Esophagus squamous epithelium (tissue), 4 donors: ENCODE measurements around the gene PLPPR2.

Source experiments
- POLR2A ChIP-seq, 4 donors: fragments of 450-650 bp; IDR thresholded peaks; one replicate each; pipeline ENCODE4 v1.6.1; 2017; ENCODE audit warnings: antibody characterized with exemption in 4 of 4, mild to moderate bottlenecking in 4 of 4, moderate library complexity in 3 of 4
- TF ChIP-seq, protein P1 (sequence below), 6 experiments: fragments of 450-650 bp in 4 of 6; fragments of 200-600 bp in 2 of 6; sonication (generic) in 2 of 6; IDR thresholded peaks; one replicate each; pipeline ENCODE4 v1.5.1; 2016 to 2019; ENCODE audit warnings: antibody characterized with exemption in 6 of 6, mild to moderate bottlenecking in 4 of 6, moderate library complexity in 4 of 6

GRCh38 chr19:11342429-11342828, 12.8 kb upstream of the PLPPR2 start:
- TF ChIP-seq, protein P1, sequence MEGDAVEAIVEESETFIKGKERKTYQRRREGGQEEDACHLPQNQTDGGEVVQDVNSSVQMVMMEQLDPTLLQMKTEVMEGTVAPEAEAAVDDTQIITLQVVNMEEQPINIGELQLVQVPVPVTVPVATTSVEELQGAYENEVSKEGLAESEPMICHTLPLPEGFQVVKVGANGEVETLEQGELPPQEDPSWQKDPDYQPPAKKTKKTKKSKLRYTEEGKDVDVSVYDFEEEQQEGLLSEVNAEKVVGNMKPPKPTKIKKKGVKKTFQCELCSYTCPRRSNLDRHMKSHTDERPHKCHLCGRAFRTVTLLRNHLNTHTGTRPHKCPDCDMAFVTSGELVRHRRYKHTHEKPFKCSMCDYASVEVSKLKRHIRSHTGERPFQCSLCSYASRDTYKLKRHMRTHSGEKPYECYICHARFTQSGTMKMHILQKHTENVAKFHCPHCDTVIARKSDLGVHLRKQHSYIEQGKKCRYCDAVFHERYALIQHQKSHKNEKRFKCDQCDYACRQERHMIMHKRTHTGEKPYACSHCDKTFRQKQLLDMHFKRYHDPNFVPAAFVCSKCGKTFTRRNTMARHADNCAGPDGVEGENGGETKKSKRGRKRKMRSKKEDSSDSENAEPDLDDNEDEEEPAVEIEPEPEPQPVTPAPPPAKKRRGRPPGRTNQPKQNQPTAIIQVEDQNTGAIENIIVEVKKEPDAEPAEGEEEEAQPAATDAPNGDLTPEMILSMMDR (IDR thresholded peaks at IDR 0.05): no peak
- TF ChIP-seq POLR2A (IDR thresholded peaks at IDR 0.05): no peak
